Naive B cell (primary cell): ENCODE results near the gene IGFBP2. TPM values are rescaled to one million over a fixed set of nuclear protein-coding genes. Genes with fewer than 3 reads are reported as not detected.
A peak's percentile ranks its signal among the peaks of the same experiment; 100 is the strongest.
"Not testable (repeated sequence)": the region's sequence is repeated elsewhere in the genome, so short reads cannot be mapped to it uniquely, and the experiment has no call there.

ENCODE experiments used
- ATAC-seq, 2 donors: fragments of 150-1000 bp; cut with Tn5 transposase; 2 replicates each; pipeline ENCODE4 v1.10.0; 2021; ENCODE audit warnings: low read depth in 2 of 2, mild to moderate bottlenecking in 2 of 2, moderate library complexity in 2 of 2
- DNase-seq: peaks from one replicate; pipeline ENCODE4 v3.0.0; 2022
- H3K27ac Mint-ChIP-seq, 6 donors: one replicate each; pipeline ENCODE4 v1.8.0; 2020 to 2022; ENCODE audit warnings: mild to moderate bottlenecking in 6 of 6, mixed read lengths in 6 of 6, moderate library complexity in 5 of 6, inconsistent platforms in 2 of 6
- H3K27me3 Mint-ChIP-seq, 3 donors: one replicate each; pipeline ENCODE4 v1.8.0; 2021 to 2022; ENCODE audit warnings: mixed read lengths in 3 of 3, mild to moderate bottlenecking in 1 of 3
- H3K36me3 Mint-ChIP-seq, 2 donors: one replicate each; pipeline ENCODE4 v1.8.0; 2020 to 2022; ENCODE audit warnings: mixed read lengths in 2 of 2, inconsistent platforms in 1 of 2, mild to moderate bottlenecking in 1 of 2
- H3K4me1 Mint-ChIP-seq, 3 donors: one replicate each; pipeline ENCODE4 v1.8.0; 2020 to 2022; ENCODE audit warnings: mixed read lengths in 3 of 3, inconsistent platforms in 1 of 3, mild to moderate bottlenecking in 1 of 3, moderate library complexity in 1 of 3
- H3K4me3 Mint-ChIP-seq, 8 donors: one replicate each; pipeline ENCODE4 v1.8.0; 2020 to 2022; ENCODE audit warnings: mild to moderate bottlenecking in 8 of 8, mixed read lengths in 8 of 8, moderate library complexity in 8 of 8, inconsistent platforms in 2 of 8
- H3K9me3 Mint-ChIP-seq, 7 donors: one replicate each; pipeline ENCODE4 v1.8.0; 2020 to 2022; ENCODE audit warnings: mixed read lengths in 7 of 7, mild to moderate bottlenecking in 5 of 7, inconsistent platforms in 2 of 7, moderate library complexity in 1 of 7
- polyA plus RNA-seq, 6 donors: library from polyadenylated mRNA; unstranded; fragments of 300-500 nt; fragmentation: Illumina TruSeq; gene quantifications; one replicate each; pipeline ENCODE4 v1.2.3, GENCODE V29; 2021; ENCODE audit warnings: low read depth in 6 of 6

IGFBP2 gene
- polyA plus RNA-seq = not detected

GRCh38 chr2:216632952-216633615 is at the start of gene IGFBP2:
IGFBP2 (plus strand) TSS chr2:216633420; CDS start chr2:216633524, 104 bp downstream.
- peak within 1 kb of the TSS in 1 of 6 donors; percentile 60 for H3K27ac Mint-ChIP-seq
- H3K9me3 Mint-ChIP-seq = peaks cover 0 to 5% (median 2%) of the 10 kb centered on the region in 7 donors
- H3K4me1 Mint-ChIP-seq = peaks cover 15 to 36% (median 18%) of the 10 kb centered on the region in 3 donors
- peaks cover 42 to 85% (median 76%) of the 10 kb centered on the region in 3 donors for H3K27me3 Mint-ChIP-seq
- H3K4me3 Mint-ChIP-seq = peak within 1 kb of the TSS; percentile 66 to 91 (median 84)
- H3K36me3 Mint-ChIP-seq = peaks cover 0 to 7% of the 10 kb centered on the region in 2 donors
- peak in 1 of 2 donors; percentile 14 for ATAC-seq
- no peak for DNase-seq

GRCh38 chr2:216583606-216584005 is 49.6 kb upstream of the IGFBP2 start:
- Mint-ChIP-seq H3K9me3 (peaks cover 0 to 8% (median 6%) of the 10 kb centered on the region in 7 donors), H3K27me3 (peaks cover 36 to 53% (median 45%) of the 10 kb centered on the region in 3 donors), H3K4me3 (no peak overlapping the region), H3K36me3 (peaks cover 0 to 16% of the 10 kb centered on the region in 2 donors), H3K27ac (no peak overlapping the region), H3K4me1 (peaks cover 0 to 4% (median 4%) of the 10 kb centered on the region in 3 donors)
- ATAC-seq (no peak), DNase-seq (no peak)

GRCh38 chr2:216584112-216584511 is 49.1 kb upstream of the IGFBP2 start:
- H3K4me1 Mint-ChIP-seq = peaks cover 0 to 4% (median 4%) of the 10 kb centered on the region in 3 donors
- H3K27me3 Mint-ChIP-seq = peaks cover 33 to 49% (median 40%) of the 10 kb centered on the region in 3 donors
- ATAC-seq (no peak), DNase-seq (no peak)
- H3K9me3 Mint-ChIP-seq = peaks cover 0 to 8% (median 6%) of the 10 kb centered on the region in 7 donors
- no peak overlapping the region for H3K27ac Mint-ChIP-seq
- H3K4me3 Mint-ChIP-seq = no peak overlapping the region
- H3K36me3 Mint-ChIP-seq = peaks cover 0 to 16% of the 10 kb centered on the region in 2 donors

- Mint-ChIP-seq H3K9me3 (peaks cover 0 to 8% (median 6%) of the 10 kb centered on the region in 7 donors), H3K27ac (no peak overlapping the region), H3K36me3 (peaks cover 0 to 16% of the 10 kb centered on the region in 2 donors), H3K4me3 (no peak overlapping the region), H3K27me3 (peaks cover 33 to 43% (median 36%) of the 10 kb centered on the region in 3 donors), H3K4me1 (peaks cover 0 to 4% (median 4%) of the 10 kb centered on the region in 3 donors)
- DNase-seq = no peak
- no peak for ATAC-seq
Observed at GRCh38 chr2:216585441-216585840, 47.8 kb upstream of the IGFBP2 start.

- peaks cover 0 to 4% (median 4%) of the 10 kb centered on the region in 3 donors for H3K4me1 Mint-ChIP-seq
- peaks cover 0 to 10% of the 10 kb centered on the region in 2 donors for H3K36me3 Mint-ChIP-seq
- H3K27ac Mint-ChIP-seq = peak overlapping the region in 1 of 6 donors; percentile 7
- peaks cover 11 to 21% (median 18%) of the 10 kb centered on the region in 3 donors for H3K27me3 Mint-ChIP-seq
- ATAC-seq = no peak
- H3K9me3 Mint-ChIP-seq = peaks cover 0 to 8% (median 5%) of the 10 kb centered on the region in 7 donors
- no peak for DNase-seq
- H3K4me3 Mint-ChIP-seq = no peak overlapping the region
Observed at GRCh38 chr2:216588861-216589710, 44.1 kb upstream of the IGFBP2 start.

- Mint-ChIP-seq H3K27me3 (peaks cover 4 to 15% (median 11%) of the 10 kb centered on the region in 3 donors), H3K4me3 (no peak overlapping the region), H3K36me3 (peaks cover 0 to 3% of the 10 kb centered on the region in 2 donors), H3K9me3 (peaks cover 0 to 3% (median 2%) of the 10 kb centered on the region in 7 donors), H3K4me1 (peaks cover 0 to 4% (median 0%) of the 10 kb centered on the region in 3 donors), H3K27ac (peak overlapping the region in 1 of 6 donors; percentile 53)
- ATAC-seq = no peak
- DNase-seq = no peak
Observed at GRCh38 chr2:216589791-216590190, 43.4 kb upstream of the IGFBP2 start.

- Mint-ChIP-seq H3K27me3 (peaks cover 0 to 10% (median 6%) of the 10 kb centered on the region in 3 donors), H3K9me3 (peaks cover 0 to 2% (median 0%) of the 10 kb centered on the region in 7 donors), H3K4me3 (no peak overlapping the region), H3K27ac (no peak overlapping the region), H3K36me3 (no peaks in the 10 kb centered on the region), H3K4me1 (peaks cover 0 to 4% (median 0%) of the 10 kb centered on the region in 3 donors)
- DNase-seq = no peak
- no peak for ATAC-seq
Observed at GRCh38 chr2:216590780-216591179, 42.4 kb upstream of the IGFBP2 start.

- Mint-ChIP-seq H3K9me3 (peaks cover 0 to 2% (median 0%) of the 10 kb centered on the region in 7 donors), H3K27ac (no peak overlapping the region)
- no peak for ATAC-seq
Observed at GRCh38 chr2:216591480-216591879, 41.7 kb upstream of the IGFBP2 start.

GRCh38 chr2:216594081-216594480 is 39.1 kb upstream of the IGFBP2 start:
- no peak overlapping the region for H3K4me3 Mint-ChIP-seq
- no peaks in the 10 kb centered on the region for H3K4me1 Mint-ChIP-seq
- peaks cover 0 to 2% (median 0%) of the 10 kb centered on the region in 7 donors for H3K9me3 Mint-ChIP-seq
- peaks cover 7 to 27% (median 10%) of the 10 kb centered on the region in 3 donors for H3K27me3 Mint-ChIP-seq
- DNase-seq (no peak), ATAC-seq (no peak)
- H3K36me3 Mint-ChIP-seq = no peaks in the 10 kb centered on the region
- no peak overlapping the region for H3K27ac Mint-ChIP-seq

More at GRCh38 chr2:216591480-216591879, 41.7 kb upstream of the IGFBP2 start:
- no peak for DNase-seq
- peaks cover 0 to 16% (median 6%) of the 10 kb centered on the region in 3 donors for H3K27me3 Mint-ChIP-seq
- no peak overlapping the region for H3K4me3 Mint-ChIP-seq
- H3K36me3 Mint-ChIP-seq = no peaks in the 10 kb centered on the region
- peaks cover 0 to 4% (median 0%) of the 10 kb centered on the region in 3 donors for H3K4me1 Mint-ChIP-seq

- Mint-ChIP-seq H3K27me3 (peaks cover 17 to 30% (median 24%) of the 10 kb centered on the region in 3 donors), H3K9me3 (no peaks in the 10 kb centered on the region), H3K36me3 (no peaks in the 10 kb centered on the region), H3K27ac (no peak overlapping the region), H3K4me1 (no peaks in the 10 kb centered on the region), H3K4me3 (no peak overlapping the region)
- ATAC-seq = no peak
- no peak for DNase-seq
Observed at GRCh38 chr2:216596236-216596979, 36.8 kb upstream of the IGFBP2 start.

- Mint-ChIP-seq H3K4me1 (no peaks in the 10 kb centered on the region), H3K27me3 (peaks cover 19 to 30% (median 25%) of the 10 kb centered on the region in 3 donors), H3K9me3 (no peaks in the 10 kb centered on the region), H3K4me3 (no peak overlapping the region), H3K36me3 (no peaks in the 10 kb centered on the region), H3K27ac (no peak overlapping the region)
- ATAC-seq (no peak), DNase-seq (no peak)
Observed at GRCh38 chr2:216596980-216597509, 36.2 kb upstream of the IGFBP2 start.

GRCh38 chr2:216597825-216598224 is 35.4 kb upstream of the IGFBP2 start:
- H3K36me3 Mint-ChIP-seq, H3K27ac Mint-ChIP-seq, H3K9me3 Mint-ChIP-seq, DNase-seq, H3K4me3 Mint-ChIP-seq, H3K4me1 Mint-ChIP-seq, ATAC-seq: not testable (repeated sequence)
- H3K27me3 Mint-ChIP-seq = peaks cover 27 to 33% (median 30%) of the 10 kb centered on the region in 3 donors
